Measurements from ENCODE around the gene TTPAL.

The TTPAL gene

DNA sequence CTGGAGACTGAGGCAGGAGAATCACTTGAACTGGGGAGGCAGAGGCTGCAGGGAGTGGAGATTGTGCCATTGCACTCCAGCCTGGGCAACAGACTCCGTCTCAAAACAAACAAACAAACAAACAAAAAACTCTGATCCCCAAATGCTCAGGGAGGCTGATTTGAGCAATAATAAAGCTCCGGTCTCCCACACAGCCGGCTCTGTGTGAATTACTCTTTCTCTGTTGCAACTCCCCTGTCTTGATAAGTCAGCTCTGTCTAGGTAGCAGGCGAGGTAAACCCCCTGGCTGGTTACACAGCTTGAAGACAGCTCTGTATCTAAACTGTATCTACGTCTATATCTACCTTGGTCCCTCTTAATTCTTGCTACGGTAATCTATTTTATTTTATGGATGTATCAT is 52.6 kb downstream of the TTPAL start:
- DNase-seq (ENCODE audit: low read depth, low spot score), result no peak
- no peak overlapping the region for H3K27ac ChIP-seq

DNA sequence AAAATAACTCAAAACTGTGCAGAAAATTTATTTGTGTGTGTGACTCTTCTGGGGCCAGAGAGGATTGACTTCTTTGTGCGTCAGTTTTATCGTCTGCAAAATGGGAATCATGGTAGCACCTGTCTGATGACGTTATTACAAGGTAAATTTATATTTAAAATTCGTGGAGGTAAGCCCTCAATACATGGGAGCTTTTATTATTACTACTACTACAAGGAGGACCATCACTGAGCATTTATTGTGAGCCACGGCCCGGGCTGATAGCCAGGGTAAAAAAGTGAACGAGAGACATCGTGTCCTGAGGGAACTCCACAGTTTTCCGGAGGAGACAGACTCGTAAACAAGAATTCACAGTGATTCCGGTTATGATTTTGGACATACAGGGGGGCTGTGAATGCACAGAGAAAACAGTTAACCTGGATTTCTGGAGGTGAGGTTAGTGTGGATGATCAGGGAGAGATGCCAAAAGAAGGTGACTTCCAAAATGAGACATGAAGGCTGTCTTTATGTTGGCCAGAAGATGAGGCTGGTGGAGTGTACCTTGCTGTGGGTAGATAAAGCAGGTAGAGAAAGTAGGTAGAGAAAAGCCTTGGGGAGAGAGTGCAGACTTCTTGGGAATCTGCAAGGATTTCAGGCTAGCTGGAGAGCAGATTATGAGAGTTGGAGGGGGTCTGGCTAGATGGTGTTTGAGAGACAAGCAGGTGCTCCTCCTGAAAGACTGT is 56.7 kb downstream of the TTPAL start:
- no peak for DNase-seq (ENCODE audit: low read depth, low spot score)
- H3K27ac ChIP-seq, result no peak overlapping the region

DNA sequence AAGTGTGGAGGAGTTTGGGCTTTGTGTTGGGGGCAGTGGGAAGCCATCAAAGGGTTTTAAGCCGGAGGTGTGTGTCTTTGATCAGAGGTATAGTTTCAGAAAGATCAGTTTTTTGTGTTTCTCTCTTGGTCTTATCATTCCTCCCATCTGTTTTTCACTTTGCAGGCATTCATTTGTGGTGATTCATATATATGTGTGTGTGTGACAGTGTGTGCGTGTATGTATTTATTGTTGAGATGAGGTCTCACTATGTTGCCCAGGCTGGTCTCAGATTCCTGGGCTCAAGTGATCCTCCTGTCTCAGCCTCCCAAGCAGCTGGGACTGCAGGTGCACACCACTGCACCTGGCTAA is 57.3 kb downstream of the TTPAL start:
- DNase-seq (ENCODE audit: low read depth, low spot score), result no peak
- no peak overlapping the region for H3K27ac ChIP-seq

DNA sequence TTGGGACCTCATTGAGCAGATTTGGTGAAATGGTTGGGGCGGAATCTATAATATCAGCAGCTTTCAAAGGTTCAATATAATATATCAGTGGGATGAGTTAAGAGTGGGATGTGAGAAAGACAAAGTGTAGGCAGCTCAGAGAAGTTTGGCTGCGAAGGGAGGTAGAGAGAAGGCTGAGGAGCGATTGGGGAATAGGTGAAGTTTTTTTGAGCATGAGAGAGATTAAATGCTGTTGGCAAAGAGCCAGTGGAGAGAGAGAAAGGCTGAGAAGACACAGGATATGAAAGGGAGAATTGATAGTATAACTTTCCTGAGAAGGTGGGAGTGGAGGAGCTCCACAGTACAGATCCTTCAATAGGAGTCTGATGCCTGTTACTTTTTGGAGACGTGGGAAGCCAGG is 58.3 kb downstream of the TTPAL start:
- H3K27ac ChIP-seq, result no peak overlapping the region
- no peak for DNase-seq (ENCODE audit: low read depth, low spot score)

DNA sequence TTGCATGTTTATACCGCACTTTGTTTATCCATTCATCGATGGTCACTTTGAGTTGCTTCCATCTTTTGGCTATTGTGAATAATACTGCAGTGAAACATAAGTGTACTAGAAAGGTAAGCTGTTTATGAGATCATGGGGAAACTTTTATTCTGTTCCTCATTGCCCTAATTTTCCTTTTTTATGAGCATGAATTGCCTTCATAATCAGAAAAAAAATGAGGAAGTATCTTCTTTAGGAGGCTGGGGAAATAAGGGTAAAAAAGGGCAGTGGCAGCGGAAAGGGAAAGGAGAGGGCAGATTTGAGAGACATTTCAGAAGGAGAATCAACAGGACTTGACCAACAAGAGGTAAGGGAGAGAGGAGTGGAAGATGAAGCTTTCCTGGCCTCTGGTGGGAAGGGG is 60.5 kb downstream of the TTPAL start:
- no peak overlapping the region for H3K27ac ChIP-seq
- DNase-seq (ENCODE audit: low read depth, low spot score), result no peak

DNA sequence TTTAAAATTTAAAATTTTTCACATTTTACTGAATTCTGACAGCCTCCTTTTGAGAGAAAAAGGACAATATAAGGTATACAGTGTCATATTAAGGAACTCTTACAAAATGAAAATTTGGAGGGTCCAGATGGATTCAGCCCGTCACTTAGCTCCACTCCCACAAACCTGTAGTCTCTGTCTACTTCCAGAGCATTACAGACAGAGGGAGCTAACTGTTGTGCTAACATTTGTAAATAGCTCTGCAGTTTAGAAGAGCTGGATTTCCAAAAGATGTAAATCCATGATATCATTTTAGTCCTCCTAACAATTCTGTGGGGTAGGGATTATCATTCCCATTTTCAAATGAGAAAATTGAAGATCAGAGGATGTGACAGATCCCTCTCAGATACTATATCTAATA is 62.3 kb downstream of the TTPAL start:
- no peak for DNase-seq (ENCODE audit: low read depth, low spot score)
- no peak overlapping the region for H3K27ac ChIP-seq

DNA sequence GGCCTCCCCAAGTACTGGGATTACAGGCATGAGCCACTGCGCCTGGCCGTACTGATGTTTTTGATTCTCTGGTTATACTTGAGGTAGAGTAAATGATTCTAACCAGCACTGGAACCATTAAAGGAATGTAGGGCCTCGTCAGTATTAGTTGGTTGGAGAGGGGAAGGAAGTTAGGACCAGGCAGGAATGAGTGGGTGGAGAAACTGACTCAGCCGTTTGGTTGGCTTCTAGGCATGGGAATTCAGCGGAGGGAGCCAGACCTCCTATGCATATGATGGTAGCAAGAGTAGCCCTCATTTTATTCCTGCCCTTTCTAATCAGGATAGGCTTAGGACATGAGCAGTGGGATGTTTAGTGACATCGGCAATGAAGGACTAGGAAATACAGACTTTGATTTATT is 65.2 kb downstream of the TTPAL start:
- DNase-seq (ENCODE audit: low read depth, low spot score), result no peak
- no peak overlapping the region for H3K27ac ChIP-seq

DNA sequence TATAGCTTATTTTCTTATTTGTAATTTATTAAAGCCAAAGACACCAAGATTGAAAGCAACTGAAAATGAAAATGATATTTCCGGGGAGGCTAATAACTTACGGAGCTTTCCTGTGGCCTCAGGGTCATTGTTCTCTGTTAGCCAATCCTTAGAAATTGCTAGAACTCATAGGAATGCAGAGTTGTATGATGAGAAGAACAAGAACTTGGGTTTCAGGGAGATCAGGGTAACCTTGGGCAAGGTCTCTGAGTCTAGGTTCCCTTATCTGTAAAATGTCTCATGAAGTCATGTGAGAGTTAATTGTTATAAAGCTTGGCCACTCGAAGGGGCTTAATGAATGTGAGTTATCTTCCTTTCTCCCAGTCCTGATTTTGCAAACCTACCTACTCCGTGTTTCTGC is 66.3 kb downstream of the TTPAL start:
- no peak for DNase-seq (ENCODE audit: low read depth, low spot score)
- no peak overlapping the region for H3K27ac ChIP-seq

DNA sequence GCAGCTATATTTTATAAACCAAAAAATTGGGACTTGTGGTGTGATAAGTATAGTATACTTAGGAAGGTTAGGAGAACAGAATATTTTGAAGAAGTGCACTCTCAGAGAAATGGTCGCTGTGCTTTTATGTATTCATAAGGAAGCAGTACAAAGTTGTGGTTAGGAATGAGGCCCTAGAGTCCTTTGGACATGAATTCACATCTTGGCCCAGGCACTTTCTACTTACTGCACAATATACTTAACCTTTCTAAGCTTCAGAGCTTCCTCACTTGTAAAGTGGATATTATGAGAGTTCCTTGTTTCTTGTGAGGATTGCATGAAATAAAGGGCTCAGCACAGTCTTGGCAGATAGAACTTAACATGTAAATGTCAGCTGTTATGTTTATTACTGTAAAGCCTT is 67.2 kb downstream of the TTPAL start:
- no peak for DNase-seq (ENCODE audit: low read depth, low spot score)
- no peak overlapping the region for H3K27ac ChIP-seq

DNA sequence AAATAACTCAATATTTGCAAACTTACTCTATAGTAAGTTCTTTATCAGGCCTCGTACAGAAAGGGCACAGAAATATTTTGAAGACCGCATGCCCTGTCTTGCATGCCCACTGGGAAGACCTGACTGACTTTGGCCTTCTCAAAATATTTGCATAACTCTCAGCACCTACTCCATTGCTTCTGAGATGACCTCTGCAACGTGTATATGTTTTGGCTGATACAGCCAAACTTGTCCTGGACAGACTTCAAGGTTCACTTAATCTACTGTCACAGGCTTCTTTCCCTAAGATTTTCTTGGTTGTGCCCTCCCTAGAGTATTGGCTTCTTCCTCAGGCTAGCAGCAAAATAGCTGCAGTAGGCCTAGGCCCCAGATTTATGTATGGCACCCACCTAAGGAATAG is 67.7 kb downstream of the TTPAL start:
- no peak for DNase-seq (ENCODE audit: low read depth, low spot score)
- no peak overlapping the region for H3K27ac ChIP-seq
